ENCODE measurements around the gene SYNGR1. TPM values are rescaled to one million over a fixed set of nuclear protein-coding genes. Genes with fewer than 3 reads are reported as not detected.

Gene SYNGR1
- polyA plus RNA-seq, 2 of the 4 experiments (the other 2 are of a cell fraction): 6.7 to 14.5 TPM

- Histone ChIP-seq H3K4me3 (no peak overlapping the region), H3K4me2 (no peak overlapping the region), H3K4me1 (no peaks in the 10 kb centered on the region), H3K9me3 (no peaks in the 10 kb centered on the region), H3K27ac (no peak overlapping the region)
- POLR2A ChIA-PET: no interaction called here
- 74% methylated on average over 10 of the region's 24 CpGs for WGBS (ENCODE audit: missing lambda C conversion rate)
- FAIRE-seq (no peak), ATAC-seq (no peak), DNase-seq (ENCODE audit: low read depth in 1 of 2, low spot score in 1 of 2) (no peak)
- CTCF ChIA-PET: no interaction called here
- TF ChIP-seq FOXS1 (CRISPR knock-in tag; IDR thresholded peaks at IDR 0.05) (no peak), ATOH8 (CRISPR knock-in tag; IDR thresholded peaks at IDR 0.05; ENCODE audit: low read depth) (no peak), GATA3 (IDR thresholded peaks at IDR 0.05; ENCODE audit: borderline replicate concordance) (no peak), CBX2 (IDR thresholded peaks at IDR 0.05; ENCODE audit: borderline replicate concordance, low read depth) (no peak)
Observed at GRCh38 chr22:39374191-39374590, 24.4 kb downstream of the SYNGR1 start.

- 100% methylated on average over 2 of the region's 8 CpGs for WGBS (ENCODE audit: missing lambda C conversion rate)
- DNase-seq (ENCODE audit: low read depth in 1 of 2, low spot score in 1 of 2) (no peak), ATAC-seq (no peak), FAIRE-seq (no peak)
- Histone ChIP-seq H3K4me1 (no peaks in the 10 kb centered on the region), H3K27ac (no peak overlapping the region), H3K4me3 (no peak overlapping the region), H3K9me3 (no peaks in the 10 kb centered on the region), H3K4me2 (no peak overlapping the region)
- ChIA-PET POLR2A (no interaction called here), CTCF (no interaction called here)
- TF ChIP-seq ZC3H11A (IDR thresholded peaks at IDR 0.05) (no peak), CBX8 (IDR thresholded peaks at IDR 0.05) (no peak), CEBPB (IDR thresholded peaks at IDR 0.05) (no peak), EP300 (IDR thresholded peaks at IDR 0.05) (no peak), CTCF (IDR thresholded peaks at IDR 0.05) (no peak), HOXB13 (CRISPR knock-in tag; IDR thresholded peaks at IDR 0.05; ENCODE audit: low read depth) (no peak), MAZ (IDR thresholded peaks at IDR 0.05; ENCODE audit: borderline replicate concordance, low read depth, low read length) (no peak), PHF8 (IDR thresholded peaks at IDR 0.05; ENCODE audit: borderline replicate concordance, low read depth) (no peak), TFCP2L1 (CRISPR knock-in tag; IDR thresholded peaks at IDR 0.05) (no peak), ESRRA (IDR thresholded peaks at IDR 0.05; ENCODE audit: borderline replicate concordance, low read length) (no peak), USF2 (IDR thresholded peaks at IDR 0.05) (no peak), EHF (CRISPR knock-in tag; IDR thresholded peaks at IDR 0.05) (no peak), RARB (CRISPR knock-in tag; IDR thresholded peaks at IDR 0.05) (no peak), RAD21 (conservative IDR thresholded peaks at IDR 0.05 in 1 of 2, IDR thresholded peaks at IDR 0.05 in 1 of 2) (no peak), BHLHE40 (IDR thresholded peaks at IDR 0.05; ENCODE audit: low read depth, low read length) (no peak), EHMT2 (IDR thresholded peaks at IDR 0.05; ENCODE audit: low read depth) (no peak), NFE2L2 (conservative IDR thresholded peaks at IDR 0.05; ENCODE audit: low read length) (no peak), RFX5 (IDR thresholded peaks at IDR 0.05) (no peak), FOXS1 (CRISPR knock-in tag; IDR thresholded peaks at IDR 0.05) (no peak)
Observed at GRCh38 chr22:39374801-39375200, 25.0 kb downstream of the SYNGR1 start.

- Histone ChIP-seq H3K4me1 (no peaks in the 10 kb centered on the region), H3K27ac (no peak overlapping the region), H3K4me3 (no peak overlapping the region), H3K9me3 (no peaks in the 10 kb centered on the region), H3K4me2 (no peak overlapping the region)
- ChIA-PET CTCF (no interaction called here), POLR2A (no interaction called here)
- no peak for ATAC-seq
- TF ChIP-seq NR3C1 (IDR thresholded peaks at IDR 0.05) (no peak), RNF2 (IDR thresholded peaks at IDR 0.05; ENCODE audit: borderline replicate concordance, low read depth) (no peak), ZNF302 (CRISPR knock-in tag; IDR thresholded peaks at IDR 0.05) (no peak), TFCP2L1 (CRISPR knock-in tag; IDR thresholded peaks at IDR 0.05) (no peak), RFX5 (IDR thresholded peaks at IDR 0.05) (no peak), JUN (IDR thresholded peaks at IDR 0.05) (no peak), BCL3 (IDR thresholded peaks at IDR 0.05) (no peak), ZC3H11A (IDR thresholded peaks at IDR 0.05) (no peak), CTCF (IDR thresholded peaks at IDR 0.05) (no peak)
- FAIRE-seq: no peak
- 70% methylated on average over 8 of the region's 8 CpGs for WGBS (ENCODE audit: missing lambda C conversion rate)
- no peak for DNase-seq (ENCODE audit: low read depth in 1 of 2, low spot score in 1 of 2)
Observed at GRCh38 chr22:39375646-39376045, 25.9 kb downstream of the SYNGR1 start.

Measured in A549 (cell line).